GM21360 (cell line): ENCODE data around the gene ACOT13.
"Not testable (repeated sequence)": the region's sequence is repeated elsewhere in the genome, so short reads cannot be mapped to it uniquely, and the experiment has no call there.

Source experiments
- ATAC-seq: cut with Tn5 transposase; IDR thresholded peaks from one replicate; pipeline ENCODE4 v1.9.1; 2021; ENCODE audit warnings: mild to moderate bottlenecking, moderate library complexity; ENCODE audit not compliant: unreplicated experiment

The ACOT13 gene

DNA sequence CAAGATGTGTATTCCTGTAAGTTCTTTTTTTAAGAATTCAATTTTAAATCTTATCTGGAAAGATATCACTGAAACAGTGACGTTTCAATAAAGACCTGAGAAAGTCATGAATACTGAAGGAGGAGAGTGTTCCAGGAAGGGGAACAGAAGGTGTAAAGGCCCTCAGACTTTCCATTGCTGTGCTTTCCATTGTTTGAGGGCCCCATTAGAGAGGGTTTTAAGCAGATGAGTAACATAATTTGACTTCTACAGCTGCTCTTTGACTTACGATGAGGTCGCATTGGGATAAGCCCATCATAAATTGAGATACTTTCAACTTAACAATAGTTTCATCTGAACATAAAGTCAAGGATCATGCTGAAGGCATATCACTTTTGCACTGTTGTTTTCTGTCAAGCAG, 24.7 kb downstream of the ACOT13 start:
- no peak for ATAC-seq

- ATAC-seq, result no peak
Measured at GRCh38 chr6:24692003-24692402, 25.1 kb downstream of the ACOT13 start.

- ATAC-seq, result no peak
Measured at GRCh38 chr6:24692415-24692814, 25.5 kb downstream of the ACOT13 start.

- ATAC-seq, result no peak
Measured at GRCh38 chr6:24692848-24693592, 26.1 kb downstream of the ACOT13 start.

GRCh38 chr6:24694198-24694597, 27.3 kb downstream of the ACOT13 start:
- no peak for ATAC-seq

GRCh38 chr6:24695635-24696034, 28.8 kb downstream of the ACOT13 start:
- ATAC-seq, result not testable (repeated sequence)

GRCh38 chr6:24696097-24696496, 29.2 kb downstream of the ACOT13 start:
- ATAC-seq, result no peak

DNA sequence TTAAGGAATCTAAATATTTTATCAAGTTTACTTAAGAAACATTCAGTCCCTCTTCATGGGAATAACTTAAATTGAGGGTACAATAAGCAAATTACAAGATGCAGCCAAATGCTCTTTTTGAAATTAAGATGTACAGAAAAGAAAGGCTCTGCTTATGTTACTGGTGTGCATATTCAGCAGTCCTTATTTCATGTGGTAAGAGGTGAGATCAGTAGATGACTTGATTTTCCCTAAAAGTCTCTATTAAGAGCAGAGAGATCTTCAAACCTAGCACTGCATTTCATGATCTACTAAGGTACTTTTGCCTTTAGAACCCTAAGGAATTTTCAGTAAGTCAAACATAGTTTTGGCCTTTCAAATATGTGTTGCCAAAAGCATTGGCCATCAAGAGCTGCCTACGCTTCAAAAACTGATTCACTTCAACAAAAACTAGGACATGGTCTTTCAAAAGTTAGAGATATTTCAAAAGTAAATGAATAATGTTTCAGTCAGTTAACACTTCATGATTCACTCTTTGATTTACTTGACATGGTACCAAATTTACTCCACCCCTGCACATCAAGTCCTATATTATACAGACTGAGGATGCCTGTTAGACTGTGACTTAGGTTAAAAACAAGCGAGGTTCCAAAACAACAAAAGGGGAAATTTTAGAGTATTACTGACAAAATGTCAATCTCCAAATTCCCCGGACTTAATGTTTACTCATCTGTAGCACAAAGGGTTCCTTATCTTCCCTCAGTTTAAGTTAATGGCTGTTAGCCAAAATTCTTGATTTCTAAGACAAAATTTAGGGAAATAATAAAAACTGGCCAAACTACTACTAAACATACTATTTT, 32.9 kb downstream of the ACOT13 start:
- ATAC-seq, result no peak

DNA sequence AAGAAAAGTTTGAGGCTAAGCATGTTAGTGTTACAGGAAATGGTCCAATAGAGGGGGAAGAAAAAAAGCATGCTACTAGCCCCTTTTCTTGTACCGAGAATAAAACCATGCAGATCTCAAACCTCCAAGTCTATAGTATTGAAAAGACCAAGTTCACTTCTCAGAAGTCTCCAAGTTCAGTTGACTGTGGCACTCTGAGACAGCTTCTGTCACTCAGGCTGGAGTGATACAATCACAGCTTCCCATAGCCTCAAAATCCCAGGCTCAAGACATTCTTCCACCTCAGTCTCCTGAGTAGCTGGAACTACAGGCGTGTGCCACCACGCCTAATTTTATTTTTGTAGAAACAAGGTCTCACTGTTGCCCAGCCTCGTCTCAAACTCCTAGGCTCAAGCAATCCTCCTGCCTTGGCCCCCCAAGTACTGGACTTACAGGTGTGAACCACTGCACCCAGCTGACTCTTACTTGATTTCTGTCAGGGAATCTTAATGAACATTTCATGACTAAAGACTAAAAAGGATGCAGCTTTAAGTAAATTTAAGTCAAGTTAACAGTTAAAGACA, 35.9 kb downstream of the ACOT13 start:
- no peak for ATAC-seq

GRCh38 chr6:24704468-24704867, 37.6 kb downstream of the ACOT13 start:
- ATAC-seq, result no peak

DNA sequence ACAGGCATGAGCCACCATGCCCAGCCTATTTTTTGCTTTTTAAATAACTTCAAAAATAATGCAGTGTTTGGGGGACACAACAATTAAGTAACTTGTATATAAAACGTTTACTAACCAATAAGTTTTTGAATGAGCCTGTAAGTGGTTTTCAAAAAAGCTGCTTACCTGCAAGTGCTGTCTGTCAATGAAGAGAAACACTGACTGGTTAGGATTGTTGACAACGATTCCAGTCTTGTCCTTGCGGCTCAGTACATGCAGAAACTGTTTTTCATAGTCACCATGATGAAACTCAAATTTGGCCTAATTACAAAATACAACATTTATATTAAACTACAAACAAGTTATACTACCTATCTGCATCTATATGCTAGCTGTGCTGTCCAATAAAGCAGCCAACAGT, 41.7 kb downstream of the ACOT13 start:
- no peak for ATAC-seq

- ATAC-seq, result no peak
Measured at GRCh38 chr6:24709014-24709711, 42.3 kb downstream of the ACOT13 start.

- ATAC-seq, result no peak
Measured at GRCh38 chr6:24710519-24711303, 43.8 kb downstream of the ACOT13 start.

DNA sequence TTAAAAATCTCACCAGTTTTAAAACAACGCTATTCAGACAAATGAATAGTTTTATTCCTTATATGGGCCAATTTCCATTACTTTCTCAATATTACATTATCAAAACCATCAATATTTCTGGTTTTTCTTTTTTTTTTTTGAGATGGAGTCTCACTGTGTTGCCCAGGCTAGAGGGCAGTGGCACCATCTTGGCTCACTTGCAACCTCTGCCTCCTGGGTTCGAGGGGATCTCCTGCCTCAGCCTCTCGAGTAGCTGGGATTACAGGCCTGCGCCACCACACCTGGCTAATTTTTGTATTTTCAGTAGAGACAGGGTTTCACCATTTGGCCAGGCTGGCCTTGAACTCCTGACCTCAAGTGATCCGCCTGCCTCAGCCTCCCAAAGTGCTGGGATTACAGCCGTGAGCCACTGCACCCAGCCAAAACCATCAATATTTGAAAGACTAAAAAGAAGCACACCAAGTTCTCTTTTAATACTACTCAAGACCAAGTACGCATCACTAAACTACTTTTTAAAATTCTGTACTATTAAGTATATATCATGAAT, 49.8 kb downstream of the ACOT13 start:
- ATAC-seq, result not testable (repeated sequence)

- no peak for ATAC-seq
Measured at GRCh38 chr6:24718449-24719124, 51.7 kb downstream of the ACOT13 start.

DNA sequence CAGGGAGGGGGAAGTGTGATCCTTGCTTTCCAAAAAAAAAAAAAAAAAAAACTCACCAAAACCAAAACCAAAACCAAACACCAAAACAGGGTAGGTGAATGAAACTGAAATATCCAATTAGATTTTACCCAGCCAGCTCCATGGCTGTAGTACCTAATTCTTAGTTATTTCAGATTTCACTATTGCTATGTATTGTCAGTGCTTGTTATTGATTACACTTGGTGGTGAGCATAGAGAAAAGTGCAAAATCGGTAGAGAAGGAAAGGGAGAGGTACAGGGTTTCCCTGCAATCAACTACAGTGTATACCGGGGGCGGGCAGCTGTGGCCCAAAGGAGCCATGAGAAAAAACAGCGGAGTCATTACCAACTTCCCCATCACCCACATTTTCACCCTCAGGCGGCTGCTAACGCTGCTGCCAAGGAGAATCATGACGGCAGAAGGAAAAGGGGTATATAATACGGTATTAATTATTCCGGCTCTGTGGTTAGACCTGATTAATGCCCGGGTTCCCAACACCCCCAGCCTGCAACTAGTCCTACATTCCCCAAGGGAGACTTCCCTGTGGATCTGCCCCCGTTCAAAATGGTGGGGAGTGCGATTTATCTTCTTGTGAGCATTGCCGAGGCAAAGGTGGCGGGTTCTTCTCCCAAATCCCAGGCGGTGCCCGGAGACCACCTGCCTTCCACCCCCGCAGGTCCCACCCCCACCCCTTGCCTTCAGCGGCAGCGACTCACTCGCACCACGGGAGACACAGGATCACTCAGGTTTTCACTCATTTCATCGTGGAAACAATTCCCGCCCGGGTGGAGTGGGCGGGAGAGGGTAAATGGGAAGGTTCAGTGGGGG, 52.5 kb downstream of the ACOT13 start, which contains the start of gene C6orf62:
Gene C6orf62 (minus strand): TSS at position 30 of the 847 bp plus-strand sequence. CDS start 486 bp downstream, outside the sequence.
- no peak for ATAC-seq

- ATAC-seq, result no peak
Measured at GRCh38 chr6:24720131-24720603, 53.3 kb downstream of the ACOT13 start.
